Hypothalamus (tissue), 51 donors: ENCODE measurements around the gene KIF21B.

Source experiments
- DNase-seq, 51 donors: peaks; one replicate each; lab custom pipeline; 2025; lab: John Stamatoyannopoulos, UW

The KIF21B gene

GRCh38 chr1:201049248-201049831 is 25.8 kb upstream of the KIF21B start:
- DNase-seq = no peak

GRCh38 chr1:201048521-201048920 is 25.0 kb upstream of the KIF21B start:
- no peak for DNase-seq

GRCh38 chr1:201044119-201044518 is 20.6 kb upstream of the KIF21B start:
- DNase-seq = no peak

GRCh38 chr1:201042779-201043461 is 19.4 kb upstream of the KIF21B start:
- peak in 41 of 51 donors; percentile 6 to 86 (median 56) for DNase-seq

GRCh38 chr1:201041011-201041410 is 17.5 kb upstream of the KIF21B start:
- no peak for DNase-seq

- no peak for DNase-seq
Observed at GRCh38 chr1:201039876-201040275, 16.4 kb upstream of the KIF21B start.

GRCh38 chr1:201039418-201039817 is 15.9 kb upstream of the KIF21B start:
- DNase-seq = no peak

GRCh38 chr1:201038186-201038876 is 14.8 kb upstream of the KIF21B start:
- peak in 13 of 51 donors; percentile 15 to 59 (median 26) for DNase-seq

GRCh38 chr1:201036188-201036842 is 12.8 kb upstream of the KIF21B start:
- DNase-seq = peak in 3 of 51 donors; percentile 20 to 56 (median 28)

GRCh38 chr1:201034671-201035070 is 11.2 kb upstream of the KIF21B start:
- DNase-seq = no peak

GRCh38 chr1:201032408-201032807 is 8.9 kb upstream of the KIF21B start:
- no peak for DNase-seq

GRCh38 chr1:201028461-201028889 is 5.0 kb upstream of the KIF21B start:
- peak in 14 of 51 donors; percentile 16 to 74 (median 44) for DNase-seq

- DNase-seq = no peak
Observed at GRCh38 chr1:201026836-201027235, 3.3 kb upstream of the KIF21B start.

GRCh38 chr1:201026234-201026633 is 2.7 kb upstream of the KIF21B start:
- no peak for DNase-seq

- no peak for DNase-seq
Observed at GRCh38 chr1:201025571-201026002, 2.1 kb upstream of the KIF21B start.

GRCh38 chr1:201024625-201024998 is 1.1 kb upstream of the KIF21B start:
- peak in 20 of 51 donors; percentile 22 to 73 (median 56) for DNase-seq

- DNase-seq = no peak
Observed at GRCh38 chr1:201023920-201024624, 558 bp upstream of the KIF21B start.

- DNase-seq = peak in 10 of 51 donors; percentile 26 to 73 (median 44)
Observed at GRCh38 chr1:201022820-201023516, 546 bp downstream of the KIF21B start.

- no peak for DNase-seq
Observed at GRCh38 chr1:201022493-201022819, 1.1 kb downstream of the KIF21B start.
